ENCODE measurements around the gene ALG1.
"Not testable (repeated sequence)": the region's sequence is repeated elsewhere in the genome, so short reads cannot be mapped to it uniquely, and the experiment has no call there.

Gene ALG1

DNA sequence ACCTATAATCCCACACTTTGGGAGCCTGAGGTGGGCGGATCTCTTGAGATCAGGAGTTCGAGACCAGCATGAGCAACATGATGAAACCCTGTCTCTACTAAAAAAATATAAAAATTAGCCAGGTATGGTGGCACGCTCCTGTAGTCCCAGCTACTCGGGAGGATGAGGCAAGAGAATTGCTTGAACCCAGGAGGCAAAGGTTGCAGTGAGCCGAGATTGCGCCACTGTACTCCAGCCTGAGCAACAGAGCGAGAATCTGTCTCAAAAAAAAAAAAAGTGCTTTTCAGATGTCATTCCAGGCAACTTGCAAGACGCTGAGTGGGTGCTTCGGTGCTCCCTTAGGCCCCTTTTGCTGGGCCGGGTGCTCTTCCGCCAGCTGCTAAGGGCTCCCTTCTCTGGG is 27.1 kb upstream of the ALG1 start:
- not testable (repeated sequence) for DNase-seq (ENCODE audit: low spot score)

DNA sequence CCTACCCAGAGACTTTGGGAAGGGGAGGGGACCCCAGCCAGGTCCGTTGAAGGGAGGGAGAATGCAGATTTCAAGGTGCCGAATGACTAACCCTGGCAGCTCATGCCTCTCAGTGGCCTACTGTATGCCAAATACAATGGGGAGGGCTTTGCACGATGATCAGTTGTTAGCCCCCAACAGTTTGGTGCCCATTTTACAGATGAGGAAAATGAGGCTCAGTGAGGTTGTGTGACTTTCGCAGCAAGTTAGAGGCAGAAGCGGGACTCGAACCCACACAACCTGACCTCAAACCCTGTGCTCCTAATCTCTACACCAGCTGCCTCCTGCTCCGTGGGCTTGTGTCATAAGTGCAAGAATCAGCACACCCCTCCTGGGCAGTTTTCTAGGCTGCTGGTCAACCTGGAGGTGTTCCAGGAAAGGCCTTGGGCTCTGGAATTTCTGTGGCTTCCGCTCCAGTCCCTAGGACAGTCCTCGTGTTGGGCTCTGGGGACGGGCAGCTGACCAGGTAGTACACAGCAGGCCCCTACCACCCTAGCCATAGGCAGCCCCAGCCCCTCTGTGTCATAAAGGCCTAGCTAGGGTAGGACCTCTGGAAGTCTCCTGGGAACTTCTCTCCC is 26.0 kb upstream of the ALG1 start:
- no peak for DNase-seq (ENCODE audit: low spot score)

- DNase-seq (ENCODE audit: low spot score) = no peak
These were observed 24.7 kb upstream of the ALG1 start for GRCh38 chr16:5046914-5047313.

DNA sequence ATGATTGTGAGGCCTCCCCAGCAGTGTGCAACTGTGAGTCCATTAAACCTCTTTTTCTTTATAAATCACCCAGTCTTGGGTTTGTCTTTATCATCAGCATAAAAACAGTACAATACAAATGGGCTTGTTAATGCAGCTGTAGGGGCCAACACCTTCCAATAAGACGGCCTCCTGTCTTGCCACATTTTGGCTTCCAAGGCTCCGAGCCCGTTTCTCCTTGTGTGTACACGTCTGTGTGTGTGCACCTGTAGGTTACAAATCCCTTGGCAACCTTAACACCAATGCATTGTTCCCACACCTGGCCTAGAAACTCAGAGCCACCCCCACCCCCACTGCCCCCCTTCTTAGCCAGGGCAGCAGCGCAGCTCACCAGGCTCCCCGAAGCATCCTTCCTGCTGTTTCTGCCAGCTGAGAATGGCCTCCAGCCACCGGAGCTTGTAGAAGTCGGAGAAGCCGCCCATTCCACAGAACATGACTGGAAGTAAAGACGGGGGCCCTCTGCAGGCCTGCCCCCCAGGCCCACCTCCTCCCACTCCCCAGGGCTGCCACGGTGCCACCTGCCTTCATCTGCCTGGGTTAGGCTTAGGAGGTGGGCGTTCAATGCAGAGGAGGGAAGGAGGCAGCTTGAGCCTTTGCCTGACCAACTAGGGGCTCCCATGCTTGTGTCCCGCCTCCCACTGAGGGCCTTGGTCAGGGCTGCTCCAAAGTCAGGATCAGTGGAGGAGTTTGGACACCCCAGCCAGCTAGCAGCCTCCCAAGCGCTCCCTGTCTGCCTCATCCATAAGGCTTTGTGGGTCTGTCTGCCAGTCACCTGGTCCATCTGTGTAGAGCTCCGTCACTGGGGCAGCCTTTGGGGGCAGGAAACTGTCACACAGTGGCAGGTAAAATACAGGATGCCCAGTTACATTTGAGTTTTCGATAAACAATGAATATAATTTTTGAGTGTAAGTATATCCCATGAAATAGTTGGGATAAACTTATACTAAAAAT is 16.5 kb upstream of the ALG1 start:
- DNase-seq (ENCODE audit: low spot score) = no peak

DNA sequence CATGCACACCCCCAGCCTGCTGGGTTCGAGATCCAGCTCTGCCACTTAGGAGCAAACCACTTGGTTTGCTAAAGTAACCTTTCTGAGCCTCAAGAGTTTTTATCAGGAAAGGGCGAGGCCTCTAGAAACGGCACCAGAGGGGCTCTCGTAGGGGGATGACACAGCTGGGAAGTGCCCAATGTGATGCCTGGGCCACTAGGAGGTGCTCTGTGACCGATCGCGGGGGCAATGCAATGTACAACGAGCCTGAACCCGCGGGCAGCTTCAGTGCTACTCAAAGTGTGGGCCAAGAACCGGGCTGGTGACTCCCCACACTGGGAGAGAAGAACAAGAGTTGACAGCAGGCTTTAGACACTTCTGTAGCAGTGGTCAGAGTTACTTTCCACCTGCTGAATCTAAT is 15.3 kb upstream of the ALG1 start:
- no peak for DNase-seq (ENCODE audit: low spot score)

GRCh38 chr16:5058476-5058875 is 13.2 kb upstream of the ALG1 start:
- DNase-seq (ENCODE audit: low spot score) = no peak

DNA sequence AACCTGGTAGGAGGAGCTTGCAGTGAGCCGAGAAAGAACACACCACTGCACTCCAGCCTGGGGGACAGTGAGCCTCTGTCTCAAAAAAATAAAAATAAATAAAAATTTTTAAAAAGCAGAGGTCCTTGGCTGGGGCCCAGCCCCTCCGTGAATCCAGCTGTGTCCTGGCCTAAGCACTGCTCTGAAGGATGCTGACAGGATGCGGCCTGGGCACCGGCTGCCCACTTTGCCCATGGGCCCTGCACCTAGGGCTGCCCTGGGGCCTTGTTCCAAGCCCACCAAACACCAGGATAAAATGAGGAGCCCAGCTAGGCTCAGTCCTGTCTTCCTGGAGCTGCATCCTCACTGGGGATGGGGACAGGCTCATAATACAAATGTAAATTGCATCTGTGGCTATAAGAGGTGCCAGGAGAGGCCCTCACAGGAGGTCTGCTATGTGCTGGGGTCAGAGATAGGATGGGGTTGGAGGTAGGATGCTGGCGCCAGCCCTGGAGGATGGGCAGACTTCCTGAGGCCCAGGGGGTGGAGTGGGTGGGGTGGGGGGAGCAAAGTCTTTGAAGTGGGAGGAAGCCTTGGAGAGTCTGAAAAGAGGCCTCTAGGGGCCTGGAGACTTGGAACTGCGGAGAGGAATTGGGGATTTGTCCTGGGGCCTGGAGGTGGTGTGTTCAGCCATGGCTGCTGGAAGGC is 12.1 kb upstream of the ALG1 start:
- DNase-seq (ENCODE audit: low spot score) = no peak

DNA sequence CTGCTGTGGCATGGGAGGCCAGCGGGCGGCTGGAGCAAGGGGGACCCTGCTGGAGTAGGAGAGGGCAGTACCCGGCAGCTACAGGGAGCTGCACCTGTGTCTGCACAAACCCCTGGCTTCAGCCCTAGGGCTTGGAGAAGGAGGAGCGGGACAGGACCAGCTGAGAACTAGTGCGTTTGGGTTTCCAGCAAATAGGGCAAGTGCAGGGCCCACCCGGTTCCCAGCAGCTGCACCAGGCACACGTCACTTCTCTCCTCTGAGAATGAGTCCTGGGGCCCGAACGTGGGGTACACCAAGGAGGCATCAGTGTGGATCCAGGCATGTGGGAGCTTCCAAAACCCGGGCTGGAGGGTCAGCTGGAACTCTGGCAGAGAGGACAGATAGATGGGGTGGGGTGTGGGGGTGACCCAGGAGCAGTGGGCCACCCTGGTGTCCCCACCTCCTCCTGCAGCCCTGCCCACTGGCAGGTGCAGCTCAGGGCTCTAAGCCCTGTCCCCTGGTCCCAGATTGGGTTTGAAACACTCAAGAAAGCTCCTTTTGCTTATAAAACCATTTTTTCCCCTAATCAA is 11.5 kb upstream of the ALG1 start:
- no peak for DNase-seq (ENCODE audit: low spot score)

DNA sequence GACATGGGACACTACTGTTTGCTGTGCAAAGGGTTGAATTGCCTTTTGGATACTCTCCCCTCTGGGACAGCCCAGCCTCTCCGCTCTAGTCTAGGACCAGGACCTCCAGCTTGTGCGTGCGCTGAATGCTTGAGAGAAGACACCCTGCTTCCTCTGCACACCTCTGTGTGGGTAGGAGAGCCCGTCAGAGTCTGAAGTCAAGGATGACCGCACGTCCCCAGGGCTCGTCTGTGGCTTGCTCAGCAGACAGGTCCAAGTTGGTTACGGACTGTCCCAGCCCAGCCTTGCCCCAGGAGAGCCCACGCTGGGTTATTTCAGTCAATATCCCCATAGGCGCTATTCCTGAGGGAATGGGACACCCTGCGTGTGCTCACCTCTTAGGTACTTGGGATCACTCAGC is 9.6 kb upstream of the ALG1 start:
- no peak for DNase-seq (ENCODE audit: low spot score)

DNA sequence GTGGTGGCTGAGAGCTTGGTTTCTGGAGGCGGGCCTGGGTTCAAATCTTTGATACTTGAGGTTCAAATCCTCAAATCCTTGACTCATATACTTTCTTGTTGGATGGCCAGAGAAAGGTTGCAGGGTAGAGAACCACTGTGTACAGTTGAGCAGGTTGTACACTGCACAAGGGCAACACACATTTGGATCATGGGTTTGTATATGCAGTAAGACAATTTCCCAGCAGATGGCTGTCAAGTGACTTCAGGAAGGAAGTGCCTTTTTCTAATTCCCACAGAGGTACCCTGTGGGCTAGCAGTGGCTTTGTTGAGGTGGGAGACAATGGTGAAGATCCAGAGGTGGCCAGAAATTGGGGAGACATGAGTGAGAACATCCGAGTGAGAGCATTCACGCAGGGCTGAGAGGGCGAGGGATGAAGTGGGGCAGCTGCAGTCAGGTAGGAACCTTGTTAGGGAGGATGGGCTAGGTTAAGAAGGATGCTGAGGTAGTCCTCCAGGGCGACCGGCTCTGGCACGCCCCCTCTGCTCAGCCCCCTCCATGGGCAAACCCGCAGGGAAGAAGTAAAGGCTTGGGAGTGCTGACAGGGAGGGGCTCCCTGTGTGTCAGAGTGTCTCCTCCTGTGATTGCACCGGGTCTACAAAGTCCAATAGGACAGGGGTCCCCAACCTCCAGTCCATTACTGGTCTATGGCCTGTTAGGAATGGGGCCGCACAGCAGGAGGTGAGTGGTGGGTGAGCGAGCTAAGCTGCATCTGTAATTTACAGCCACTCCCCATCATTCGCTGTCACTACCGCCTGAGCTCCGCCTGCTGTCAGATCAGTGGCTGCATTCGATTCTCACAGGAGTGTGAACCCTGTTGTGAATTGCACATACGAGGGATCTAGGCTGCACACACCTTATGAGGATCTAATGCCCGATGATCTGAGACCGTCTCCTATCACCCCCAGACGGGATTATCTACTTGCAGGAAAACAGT is 8.6 kb upstream of the ALG1 start:
- DNase-seq (ENCODE audit: low spot score) = no peak

- no peak for DNase-seq (ENCODE audit: low spot score)
These were observed 6.7 kb upstream of the ALG1 start for GRCh38 chr16:5064915-5065314.

GRCh38 chr16:5065326-5065725 is 6.3 kb upstream of the ALG1 start:
- no peak for DNase-seq (ENCODE audit: low spot score)

GRCh38 chr16:5065813-5066212 is 5.8 kb upstream of the ALG1 start, which contains the start of gene C16orf89:
C16orf89 (minus strand) TSS chr16:5065956; CDS start chr16:5065908, 48 bp downstream.
- DNase-seq (ENCODE audit: low spot score) = no peak

GRCh38 chr16:5066511-5066910 is 5.1 kb upstream of the ALG1 start:
- no peak for DNase-seq (ENCODE audit: low spot score)

GRCh38 chr16:5069048-5069447 is 2.6 kb upstream of the ALG1 start:
- no peak for DNase-seq (ENCODE audit: low spot score)

DNA sequence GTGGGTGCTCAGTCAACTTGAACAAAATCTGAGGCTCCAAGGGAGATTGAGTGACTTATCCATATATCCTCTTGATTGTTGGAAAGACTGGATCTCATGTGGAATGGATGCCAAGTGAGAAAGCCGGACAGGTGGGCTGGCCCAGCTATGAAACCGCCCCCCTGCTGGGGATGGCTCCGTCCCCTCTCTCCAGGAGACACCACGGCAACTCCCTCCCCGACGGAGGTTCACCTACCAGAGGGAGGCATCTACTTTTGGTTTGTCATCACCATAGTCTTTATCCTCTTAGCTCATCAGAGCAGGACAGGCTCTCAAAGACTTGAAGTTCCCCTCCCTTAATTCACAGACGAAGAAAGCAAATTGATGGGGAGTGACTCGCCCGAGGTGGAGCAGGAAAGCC is 1.8 kb upstream of the ALG1 start:
- no peak for DNase-seq (ENCODE audit: low spot score)

GRCh38 chr16:5070431-5071186 is 1.0 kb upstream of the ALG1 start:
- no peak for DNase-seq (ENCODE audit: low spot score)

DNA sequence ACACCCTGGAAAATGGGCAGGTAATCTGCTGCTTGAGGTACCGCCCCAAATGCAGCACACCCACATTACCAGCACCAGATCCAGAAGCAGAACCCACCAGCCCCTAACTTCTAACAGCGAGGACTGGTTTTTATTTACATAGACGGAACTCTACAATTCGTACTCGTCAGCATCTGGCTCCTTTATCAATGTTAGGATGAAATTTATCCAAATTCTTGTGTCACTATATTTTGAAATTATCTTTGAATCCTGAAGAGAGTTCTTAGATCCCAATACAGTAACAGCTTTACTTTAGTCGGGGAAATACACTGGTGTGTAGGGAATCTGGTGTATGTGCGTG is 332 bp upstream of the ALG1 start:
- DNase-seq (ENCODE audit: low spot score) = no peak

DNA sequence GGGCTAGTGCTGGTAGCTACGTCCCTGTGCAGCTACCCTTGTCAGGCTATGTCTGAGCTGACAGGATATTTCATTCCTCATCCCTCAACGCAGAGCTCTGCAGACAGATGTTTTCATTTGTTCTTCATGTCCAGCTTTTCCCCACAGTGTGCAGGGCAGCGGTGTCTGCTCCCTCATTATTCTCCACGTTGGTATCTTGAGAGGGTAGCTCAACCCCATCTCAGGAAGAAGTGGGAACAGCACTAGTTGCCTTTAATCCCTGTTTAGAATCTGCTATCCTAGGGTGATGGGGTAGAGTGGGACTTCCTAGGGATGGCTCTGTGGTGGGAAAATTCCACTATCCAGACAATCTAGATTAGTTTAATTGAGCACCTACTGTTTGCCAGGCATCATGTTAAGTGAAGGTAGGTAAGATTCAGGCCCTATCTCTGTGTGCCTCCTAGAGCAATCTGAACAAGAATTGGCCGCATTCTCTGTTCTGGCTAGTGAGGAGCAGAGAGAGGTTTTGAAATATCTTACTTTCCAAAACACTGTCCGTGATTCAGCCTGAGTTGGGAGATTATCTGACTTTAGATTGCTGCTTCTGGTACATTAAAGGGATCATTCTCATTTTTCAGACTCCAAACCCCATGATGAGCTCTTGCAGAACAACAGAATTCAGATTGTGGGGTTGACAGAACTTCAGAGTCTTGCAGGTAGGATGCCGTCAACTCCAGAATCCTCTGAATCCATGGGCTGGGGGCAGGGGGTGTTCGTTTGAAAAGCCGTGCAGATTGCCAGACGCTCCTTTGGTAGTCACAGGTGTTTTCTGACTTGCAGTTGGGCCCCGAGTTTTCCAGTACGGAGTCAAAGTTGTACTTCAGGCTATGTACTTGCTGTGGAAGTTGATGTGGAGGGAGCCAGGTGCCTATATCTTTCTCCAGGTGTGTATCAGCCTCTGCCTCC is 963 bp downstream of the ALG1 start:
- no peak for DNase-seq (ENCODE audit: low spot score)

DNA sequence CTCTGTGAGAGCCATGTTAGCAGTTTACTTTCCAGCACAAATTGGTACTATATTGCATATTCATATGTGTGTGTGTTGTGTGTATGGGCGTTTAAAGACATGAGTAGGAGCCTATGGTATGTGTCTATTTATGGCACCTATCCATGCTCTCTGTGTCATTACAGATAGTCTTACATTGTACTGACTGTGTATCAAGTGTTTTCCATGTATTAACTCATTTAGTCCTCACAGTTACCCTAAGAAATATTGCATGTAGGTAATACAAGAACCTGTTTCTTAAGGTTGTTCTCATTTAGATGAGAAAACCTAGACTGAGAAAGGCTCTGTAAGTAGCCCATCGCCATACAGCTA is 1.6 kb downstream of the ALG1 start:
- no peak for DNase-seq (ENCODE audit: low spot score)

All from COLO829 (cell line).